Left colon (tissue), 2 donors: ENCODE data around the gene ENDOU. TPM values are rescaled to one million over a fixed set of nuclear protein-coding genes. Genes with fewer than 3 reads are reported as not detected.

Experiments used
- ATAC-seq: fragments of 200-7000 bp; cut with Tn5 transposase; one replicate; pipeline ENCODE4 v1.9.1; 2020; ENCODE audit warnings: mild to moderate bottlenecking, moderate library complexity
- DNase-seq, 2 donors: peaks; one replicate each; pipeline ENCODE4 v3.0.0-alpha.2; 2020
- intact Hi-C, 2 donors: fragments of 100-400 bp; cut with DNase I in 1 of 2; cut with micrococcal nuclease in 1 of 2; formaldehyde crosslinking; loops; one replicate each; pipeline versions ENCODE4 v1.11.2 to v1.14.0; 2022; cut with DNase I, micrococcal nuclease
- total RNA-seq, 2 donors: library from RNA; stranded (reverse); fragmentation: NEBNext Ultra II Directional; extraction: Animal tissue kit (Norgen Biotek cat#: 25700); gene quantifications; one replicate each; pipeline ENCODE4 v1.2.1, GENCODE V29; 2021
- donor health status: DM: no; HTN: no; CAD: no.
- donor health status: DM: yes; HTN: yes; CAD: no.

Gene ENDOU
- total RNA-seq, 2 donors from 2014 or later = not detected

GRCh38 chr12:47758834-47759690 is 33.8 kb upstream of the ENDOU start, which contains the start of gene RAPGEF3:
Gene RAPGEF3, minus strand, starts transcription at chr12:47758880. Its CDS starts 324 bp downstream, at chr12:47758556.
- peak; percentile 88 to 89 for DNase-seq
- ATAC-seq = peak; percentile 77
- intact Hi-C loops = no loop called here

- DNase-seq (no peak), ATAC-seq (no peak)
- intact Hi-C loops = no loop called here
Measured at GRCh38 chr12:47758584-47758833, 33.2 kb upstream of the ENDOU start.

- intact Hi-C loops = no loop called here
- DNase-seq (no peak), ATAC-seq (no peak)
Measured at GRCh38 chr12:47757840-47758583, 32.7 kb upstream of the ENDOU start.

- DNase-seq (no peak), ATAC-seq (no peak)
- intact Hi-C loops = no loop called here
Measured at GRCh38 chr12:47757364-47757839, 32.1 kb upstream of the ENDOU start.

- intact Hi-C loops = no loop called here
- ATAC-seq = peak; percentile 54
- peak; percentile 79 to 86 for DNase-seq
Measured at GRCh38 chr12:47755655-47756562, 30.6 kb upstream of the ENDOU start.

GRCh38 chr12:47754881-47755280 is 29.6 kb upstream of the ENDOU start:
- ATAC-seq (peak; percentile 75), DNase-seq (peak; percentile 86 to 91)
- intact Hi-C loops = no loop called here

GRCh38 chr12:47754126-47754525 is 28.8 kb upstream of the ENDOU start:
- intact Hi-C loops = no loop called here
- DNase-seq (no peak), ATAC-seq (no peak)

GRCh38 chr12:47753021-47754001 is 28.0 kb upstream of the ENDOU start:
- intact Hi-C loops = no loop called here
- ATAC-seq (peak; percentile 72), DNase-seq (peak; percentile 71 to 87)

- DNase-seq = no peak
- no peak for ATAC-seq
- intact Hi-C loops = no loop called here
Measured at GRCh38 chr12:47752552-47752951, 27.3 kb upstream of the ENDOU start.

- intact Hi-C loops = no loop called here
- DNase-seq (no peak), ATAC-seq (no peak)
Measured at GRCh38 chr12:47752121-47752520, 26.8 kb upstream of the ENDOU start.

- intact Hi-C loops = no loop called here
- ATAC-seq = no peak
- DNase-seq = no peak
Measured at GRCh38 chr12:47751561-47751960, 26.3 kb upstream of the ENDOU start.

- intact Hi-C loops = no loop called here
- ATAC-seq (no peak), DNase-seq (no peak)
Measured at GRCh38 chr12:47750916-47751470, 25.7 kb upstream of the ENDOU start.

- ATAC-seq = no peak
- no peak for DNase-seq
- intact Hi-C loops = no loop called here
Measured at GRCh38 chr12:47750229-47750798, 25.0 kb upstream of the ENDOU start.

- ATAC-seq (no peak), DNase-seq (no peak)
- intact Hi-C loops = no loop called here
Measured at GRCh38 chr12:47748899-47749298, 23.6 kb upstream of the ENDOU start.

GRCh38 chr12:47748507-47748828 is 23.2 kb upstream of the ENDOU start:
- no peak for ATAC-seq
- intact Hi-C loops = no loop called here
- no peak for DNase-seq

GRCh38 chr12:47747596-47748506 is 22.6 kb upstream of the ENDOU start:
- intact Hi-C loops = no loop called here
- ATAC-seq = no peak
- DNase-seq = no peak

- no peak for DNase-seq
- peak; percentile 24 for ATAC-seq
- intact Hi-C loops = no loop called here
Measured at GRCh38 chr12:47747126-47747525, 21.8 kb upstream of the ENDOU start.
